NCI-H748 treated with DMSO at 0.1 percent for 48 hours (cell line): ENCODE data around the gene ZNRF2.

Experiments used
- DNase-seq: peaks from one replicate; lab custom pipeline; 2025; lab: John Stamatoyannopoulos, UW

The ZNRF2 gene

GRCh38 chr7:30321882-30322192, 37.4 kb downstream of the ZNRF2 start:
- DNase-seq: no peak

DNA sequence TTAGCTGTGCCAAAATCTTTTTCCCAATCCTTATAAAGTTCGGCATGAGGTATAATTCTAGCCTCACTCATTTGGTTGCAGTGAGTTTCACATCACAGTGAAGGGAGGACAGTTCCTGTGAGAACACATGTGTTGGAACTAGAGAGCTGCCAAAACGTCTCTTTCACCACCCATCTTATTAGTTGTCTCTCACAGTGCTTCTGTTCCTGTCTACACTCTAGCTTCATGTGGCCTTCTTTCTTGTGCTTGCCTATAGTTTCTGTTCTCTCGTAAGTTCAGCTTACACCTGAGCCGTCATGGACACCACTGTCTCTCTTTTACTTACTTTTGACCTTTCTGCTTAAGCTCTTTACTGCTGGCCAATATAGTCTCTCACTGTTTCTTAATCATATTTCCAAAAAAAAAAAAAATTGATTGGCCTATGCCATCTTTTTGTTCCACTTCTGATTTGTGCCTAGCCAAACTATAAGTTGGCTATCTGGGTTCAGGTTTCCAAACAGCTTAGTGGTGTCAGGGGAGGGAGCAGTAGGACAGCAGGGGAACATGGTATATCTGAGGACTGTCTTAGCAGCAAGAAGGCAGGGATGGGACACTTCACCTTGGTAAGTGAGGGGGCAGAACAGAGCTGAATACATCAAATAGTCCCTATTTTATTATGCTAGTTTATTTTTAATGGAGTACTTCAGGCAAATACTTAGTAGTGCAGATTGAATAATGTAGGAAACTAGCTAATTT, 38.0 kb downstream of the ZNRF2 start:
- no peak for DNase-seq

DNA sequence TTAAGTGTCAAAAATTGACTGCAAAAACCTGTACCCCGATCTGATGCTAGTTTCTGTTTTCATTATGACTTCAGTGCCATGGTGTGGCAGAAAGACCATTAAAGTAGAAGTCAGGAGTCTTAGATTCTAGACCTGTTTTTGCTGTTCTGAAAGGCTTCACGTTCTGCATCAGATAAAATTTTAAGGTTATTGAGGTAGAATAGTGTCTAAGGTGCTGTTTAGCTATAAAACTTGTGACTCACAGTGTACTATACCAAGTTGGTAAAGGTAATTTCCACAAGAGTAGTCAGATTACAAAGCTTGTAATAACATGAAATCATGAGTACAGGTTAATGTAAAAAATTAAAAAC, 38.6 kb downstream of the ZNRF2 start:
- no peak for DNase-seq

GRCh38 chr7:30327813-30328212, 43.4 kb downstream of the ZNRF2 start:
- no peak for DNase-seq

GRCh38 chr7:30328381-30328780, 44.0 kb downstream of the ZNRF2 start:
- no peak for DNase-seq

GRCh38 chr7:30329716-30330115, 45.3 kb downstream of the ZNRF2 start:
- DNase-seq: no peak

- DNase-seq: no peak
Observed at GRCh38 chr7:30330134-30331111, 46.0 kb downstream of the ZNRF2 start.

GRCh38 chr7:30331338-30331737, 46.9 kb downstream of the ZNRF2 start:
- no peak for DNase-seq

- no peak for DNase-seq
Observed at GRCh38 chr7:30332549-30332948, 48.2 kb downstream of the ZNRF2 start.

DNA sequence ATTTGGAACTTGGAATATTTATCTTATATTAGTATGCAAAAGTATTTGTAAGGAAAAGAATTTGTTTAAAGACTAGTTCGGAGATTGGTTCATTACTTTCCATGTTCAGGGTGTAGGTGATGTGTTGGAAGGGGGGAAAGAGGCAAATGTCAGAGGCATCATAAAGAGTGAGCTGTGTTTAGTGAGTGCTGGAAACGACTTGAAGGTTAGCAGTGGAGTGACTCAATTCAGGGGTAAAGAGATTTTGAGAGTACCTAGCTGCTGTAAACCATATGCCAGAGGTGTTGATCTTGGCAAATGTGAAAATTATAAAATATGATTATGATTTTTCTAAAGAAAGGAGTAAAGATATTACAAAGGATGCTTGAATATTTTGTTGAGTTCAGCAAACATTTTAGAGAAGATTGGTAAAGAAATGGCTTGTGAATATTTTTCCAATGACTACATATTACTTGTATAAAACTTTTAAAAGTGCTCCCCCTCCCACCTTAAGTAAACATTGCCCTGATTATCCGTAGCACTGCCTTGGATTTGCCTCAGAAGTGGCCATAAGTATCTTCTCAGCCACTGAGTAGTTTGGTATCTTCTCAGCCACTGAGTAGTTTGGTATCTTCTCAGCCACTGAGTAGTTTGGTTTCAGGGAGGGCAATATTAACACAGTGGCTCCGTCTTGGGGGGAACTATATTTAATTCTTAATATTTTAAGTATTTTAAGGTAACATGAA, 51.5 kb downstream of the ZNRF2 start:
- DNase-seq: no peak

- DNase-seq: no peak
Observed at GRCh38 chr7:30344513-30344912, 60.1 kb downstream of the ZNRF2 start.

- no peak for DNase-seq
Observed at GRCh38 chr7:30347226-30348082, 63.1 kb downstream of the ZNRF2 start.

DNA sequence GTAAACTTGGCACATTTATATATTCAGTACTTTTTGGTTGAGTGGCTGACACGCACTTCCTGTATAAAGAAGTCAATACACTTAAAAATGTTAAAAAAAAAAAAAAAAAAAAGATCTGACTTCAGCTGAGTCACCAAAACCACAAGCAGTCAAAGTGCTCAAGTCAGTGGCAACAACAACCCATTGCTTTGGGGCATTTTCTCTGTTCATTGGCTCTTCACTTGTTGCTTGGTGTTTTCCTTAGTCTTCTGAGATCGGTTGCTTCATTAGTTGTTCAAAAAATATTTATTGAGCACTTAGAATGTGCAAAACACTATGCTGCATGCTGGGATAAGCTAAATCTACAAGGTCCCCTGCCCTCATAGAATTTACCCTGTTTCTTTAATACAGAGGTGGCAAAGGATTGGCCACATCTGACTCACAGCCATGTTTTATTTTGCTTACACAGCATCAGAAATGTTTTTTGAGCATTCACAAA, 63.7 kb downstream of the ZNRF2 start:
- DNase-seq: no peak

DNA sequence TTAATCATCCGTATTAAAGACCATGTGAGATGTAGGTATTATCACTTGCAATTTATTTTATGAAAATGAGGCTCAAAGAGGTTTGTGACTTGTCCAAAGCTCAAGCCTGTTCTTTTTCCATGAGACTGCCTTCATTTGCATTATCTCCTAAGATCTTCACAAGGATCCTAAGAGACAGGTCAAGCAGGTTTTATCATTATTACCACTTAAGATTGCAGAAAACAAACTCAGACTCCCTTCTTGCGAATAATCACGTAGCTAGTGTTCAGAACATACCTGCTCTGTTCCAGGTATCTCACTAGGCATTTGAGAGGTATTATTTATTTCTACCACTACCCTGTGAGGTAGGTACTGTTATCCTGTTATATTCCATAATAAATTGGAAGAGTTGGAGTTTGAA, 64.8 kb downstream of the ZNRF2 start:
- DNase-seq: no peak

GRCh38 chr7:30349816-30350215, 65.4 kb downstream of the ZNRF2 start:
- no peak for DNase-seq

DNA sequence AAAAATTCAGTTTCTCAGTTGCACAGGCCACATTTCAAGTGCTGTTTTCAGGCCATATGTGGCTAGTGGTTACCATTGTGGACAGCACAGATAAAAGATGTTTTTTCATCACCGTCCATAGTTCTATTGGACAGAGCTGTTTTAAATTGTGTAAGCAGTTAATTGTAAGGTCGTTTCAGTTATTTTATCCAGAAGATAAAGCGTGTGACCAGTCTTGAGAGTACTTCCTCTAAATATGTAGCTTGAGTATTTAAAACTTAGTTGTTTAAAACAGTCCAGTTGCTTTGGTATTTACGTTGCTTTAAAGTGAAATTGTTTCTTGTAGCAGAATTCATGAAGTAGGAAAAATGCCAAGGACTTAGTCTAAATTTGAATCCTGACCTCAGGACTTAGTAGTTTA, 66.9 kb downstream of the ZNRF2 start:
- DNase-seq: no peak

DNA sequence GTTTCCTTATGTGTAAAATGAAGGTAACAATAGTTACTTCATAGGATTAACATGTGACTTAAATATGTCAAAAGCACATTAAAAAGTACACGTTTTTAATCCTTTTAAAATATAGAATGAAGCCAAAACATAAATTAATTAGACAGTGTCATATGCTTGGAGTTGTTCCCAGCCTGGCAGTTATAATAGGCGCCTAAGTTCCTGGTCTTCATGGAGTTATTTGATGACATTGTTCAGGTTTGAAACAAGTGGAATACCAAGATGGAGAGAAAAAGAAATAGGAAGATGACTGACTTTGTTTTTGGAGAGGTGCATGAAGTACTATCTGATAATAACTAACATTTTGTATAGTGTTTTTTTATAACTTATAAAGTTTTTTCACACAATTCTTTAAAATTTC, 67.3 kb downstream of the ZNRF2 start:
- DNase-seq: no peak

- no peak for DNase-seq
Observed at GRCh38 chr7:30352169-30352568, 67.8 kb downstream of the ZNRF2 start.

DNA sequence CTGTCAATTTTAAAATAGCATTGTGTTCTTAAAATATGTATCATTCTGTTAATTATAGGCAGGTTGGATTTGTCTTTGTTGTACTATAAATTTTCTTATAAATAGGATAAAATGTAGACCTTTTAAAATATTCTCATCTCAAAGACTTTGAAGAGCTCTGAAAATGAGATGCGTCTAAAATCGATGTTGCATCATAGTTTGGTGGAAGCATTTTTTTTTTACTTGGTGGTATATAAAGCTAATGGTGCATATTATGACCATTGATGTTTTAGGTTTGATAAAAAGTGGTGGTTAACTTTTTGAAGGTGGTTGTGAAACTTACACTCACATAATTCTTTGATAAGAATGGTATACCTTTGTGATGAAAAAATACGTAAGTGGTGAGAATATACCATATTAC, 69.1 kb downstream of the ZNRF2 start:
- DNase-seq: no peak

GRCh38 chr7:30353932-30354607, 69.7 kb downstream of the ZNRF2 start:
- no peak for DNase-seq

GRCh38 chr7:30354791-30355190, 70.4 kb downstream of the ZNRF2 start:
- no peak for DNase-seq
